RWPE2 (cell line): ENCODE measurements around the gene GABRD.
A peak's percentile ranks its signal among the peaks of the same experiment; 100 is the strongest.

ENCODE experiments used
- ATAC-seq: fragments of 200-7000 bp; cut with Tn5 transposase; 3 replicates; pipeline ENCODE4 v1.9.1; 2021; ENCODE audit warnings: low read depth
- DNase-seq: peaks from one replicate; pipeline ENCODE4 v3.0.0-alpha.2; 2020; ENCODE audit warnings: low spot score
- H3K27ac ChIP-seq: fragments of 450-650 bp; 2 replicates; pipeline ENCODE4 v1.5.1; 2017; ENCODE audit warnings: mild to moderate bottlenecking; ENCODE audit not compliant: poor library complexity, severe bottlenecking
- H3K27me3 ChIP-seq: fragments of 250-450 bp; sonication (Bioruptor Pico); 2 replicates; pipeline ENCODE4 v1.5.1; 2021; ENCODE audit warnings: mild to moderate bottlenecking, moderate library complexity; ENCODE audit not compliant: insufficient read depth, poor library complexity, severe bottlenecking
- H3K36me3 ChIP-seq: fragments of 250-450 bp; sonication (Bioruptor Pico); 2 replicates; pipeline ENCODE4 v1.5.1; 2020; ENCODE audit warnings: low read depth, mild to moderate bottlenecking, moderate library complexity
- H3K4me1 ChIP-seq: fragments of 250-450 bp; sonication (Bioruptor Pico); 2 replicates; pipeline ENCODE4 v1.5.1; 2021; ENCODE audit warnings: mild to moderate bottlenecking, moderate library complexity; ENCODE audit not compliant: insufficient read depth, poor library complexity, severe bottlenecking
- H3K4me3 ChIP-seq: fragments of 250-450 bp; sonication (Bioruptor Pico); 2 replicates; pipeline ENCODE4 v1.5.1; 2021; ENCODE audit warnings: mild to moderate bottlenecking, moderate library complexity; ENCODE audit not compliant: severe bottlenecking
- H3K9me3 ChIP-seq: fragments of 250-450 bp; sonication (Bioruptor Pico); 2 replicates; pipeline ENCODE4 v1.5.1; 2021; ENCODE audit warnings: mild to moderate bottlenecking, moderate library complexity; ENCODE audit not compliant: severe bottlenecking
- TF ChIP-seq, protein P1 (sequence below): fragments of 450-650 bp; IDR thresholded peaks from one replicate; pipeline ENCODE4 v1.5.1; 2017; ENCODE audit warnings: mild to moderate bottlenecking, moderate library complexity; ENCODE audit not compliant: poor library complexity, severe bottlenecking

The GABRD gene

DNA sequence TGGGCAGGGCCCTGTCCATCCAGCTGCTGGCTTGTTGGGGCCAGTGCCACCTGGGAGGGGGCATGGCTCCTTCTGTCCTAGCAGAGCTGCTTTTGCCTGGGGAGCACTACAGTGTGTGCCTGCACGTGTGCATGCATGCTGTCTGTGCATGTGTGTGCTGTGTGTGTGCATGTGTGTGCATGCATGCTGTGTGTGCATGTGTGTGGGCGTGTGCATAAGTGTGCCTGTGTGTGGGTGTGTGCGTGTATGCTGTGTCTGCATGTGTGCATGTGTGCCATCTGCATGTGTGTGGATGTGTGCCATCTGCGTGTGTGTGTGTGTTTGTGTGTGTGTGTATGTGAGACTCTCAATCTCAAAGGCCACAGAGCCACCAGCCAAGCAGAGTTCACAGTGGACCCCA is 22.7 kb downstream of the GABRD start:
- DNase-seq (no peak), ATAC-seq (no peak)
- TF ChIP-seq, protein P1, sequence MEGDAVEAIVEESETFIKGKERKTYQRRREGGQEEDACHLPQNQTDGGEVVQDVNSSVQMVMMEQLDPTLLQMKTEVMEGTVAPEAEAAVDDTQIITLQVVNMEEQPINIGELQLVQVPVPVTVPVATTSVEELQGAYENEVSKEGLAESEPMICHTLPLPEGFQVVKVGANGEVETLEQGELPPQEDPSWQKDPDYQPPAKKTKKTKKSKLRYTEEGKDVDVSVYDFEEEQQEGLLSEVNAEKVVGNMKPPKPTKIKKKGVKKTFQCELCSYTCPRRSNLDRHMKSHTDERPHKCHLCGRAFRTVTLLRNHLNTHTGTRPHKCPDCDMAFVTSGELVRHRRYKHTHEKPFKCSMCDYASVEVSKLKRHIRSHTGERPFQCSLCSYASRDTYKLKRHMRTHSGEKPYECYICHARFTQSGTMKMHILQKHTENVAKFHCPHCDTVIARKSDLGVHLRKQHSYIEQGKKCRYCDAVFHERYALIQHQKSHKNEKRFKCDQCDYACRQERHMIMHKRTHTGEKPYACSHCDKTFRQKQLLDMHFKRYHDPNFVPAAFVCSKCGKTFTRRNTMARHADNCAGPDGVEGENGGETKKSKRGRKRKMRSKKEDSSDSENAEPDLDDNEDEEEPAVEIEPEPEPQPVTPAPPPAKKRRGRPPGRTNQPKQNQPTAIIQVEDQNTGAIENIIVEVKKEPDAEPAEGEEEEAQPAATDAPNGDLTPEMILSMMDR = no peak
- Histone ChIP-seq H3K36me3 (no peaks in the 10 kb centered on the region), H3K27me3 (no peaks in the 10 kb centered on the region), H3K4me1 (no peaks in the 10 kb centered on the region), H3K9me3 (no peaks in the 10 kb centered on the region), H3K27ac (no peak overlapping the region), H3K4me3 (no peak overlapping the region)

DNA sequence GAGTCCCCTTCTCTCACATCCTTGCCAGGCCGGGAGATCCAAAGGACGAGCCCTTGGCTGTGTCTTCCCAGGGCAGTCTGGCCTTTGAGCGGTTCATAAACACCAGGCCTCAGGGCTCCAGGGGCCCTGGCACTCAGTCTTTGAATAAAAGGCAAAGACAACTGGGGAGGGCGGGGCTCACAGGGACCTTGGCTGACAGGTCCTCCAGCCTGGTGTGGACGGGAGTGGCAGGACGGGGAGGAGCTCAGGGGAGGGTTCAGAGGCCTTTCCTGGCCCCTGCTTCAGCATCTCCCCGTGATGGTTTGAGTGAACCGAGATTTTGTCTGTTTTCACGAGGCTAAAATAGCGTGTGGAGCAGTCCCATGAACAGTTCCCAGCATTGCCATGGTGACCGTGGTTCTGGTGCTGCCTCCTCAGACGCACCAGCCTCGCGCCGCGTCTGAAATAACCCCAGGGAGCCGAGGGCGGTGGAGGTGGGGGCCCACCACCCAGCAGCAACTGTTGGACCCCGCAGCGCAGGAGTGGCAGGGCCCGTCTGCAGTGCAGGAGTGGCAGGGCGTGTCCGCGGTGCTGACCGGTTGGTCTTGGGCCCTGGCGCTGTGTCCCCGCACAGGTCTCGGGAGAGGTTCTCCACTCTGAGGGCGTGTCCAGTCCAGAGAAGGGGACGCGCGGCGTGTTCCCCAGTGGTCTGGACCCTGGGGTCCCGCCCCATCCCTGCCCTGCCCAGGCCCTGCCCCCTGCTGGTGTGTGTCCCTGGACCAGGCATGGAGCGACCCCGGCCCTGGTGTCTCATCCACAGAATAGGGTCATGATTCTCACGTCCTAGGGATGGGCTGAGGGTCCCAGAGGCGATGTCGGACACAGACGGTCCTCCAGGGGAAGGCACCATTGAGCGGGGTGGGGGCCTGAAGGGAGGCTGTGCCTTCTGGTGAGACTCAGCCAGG is 24.0 kb downstream of the GABRD start:
- no peaks in the 10 kb centered on the region for H3K4me1 ChIP-seq
- H3K4me3 ChIP-seq = no peak overlapping the region
- H3K27me3 ChIP-seq = no peaks in the 10 kb centered on the region
- no peaks in the 10 kb centered on the region for H3K36me3 ChIP-seq
- ATAC-seq (no peak), DNase-seq (no peak)
- no peak overlapping the region for H3K27ac ChIP-seq
- no peaks in the 10 kb centered on the region for H3K9me3 ChIP-seq
- TF ChIP-seq, protein P1 = no peak

DNA sequence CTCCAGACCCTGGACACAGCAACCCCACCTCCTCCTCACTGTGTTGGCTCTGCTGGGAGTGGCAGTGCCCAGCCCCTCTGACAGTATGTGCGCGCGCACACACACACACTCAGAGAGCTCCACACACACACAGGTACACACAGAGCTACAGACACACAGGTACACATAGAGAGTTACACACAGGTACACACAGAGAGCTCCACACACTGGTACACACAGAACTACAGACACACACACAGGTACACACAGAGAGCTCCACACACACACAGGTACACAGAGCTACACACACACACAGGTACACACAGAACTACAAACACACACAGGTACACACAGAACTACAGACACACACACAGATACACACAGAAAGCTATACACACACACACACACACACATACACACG is 24.7 kb downstream of the GABRD start:
- Histone ChIP-seq H3K4me1 (no peaks in the 10 kb centered on the region), H3K9me3 (no peaks in the 10 kb centered on the region), H3K27me3 (no peaks in the 10 kb centered on the region), H3K27ac (no peak overlapping the region), H3K36me3 (no peaks in the 10 kb centered on the region), H3K4me3 (no peak overlapping the region)
- TF ChIP-seq, protein P1 = no peak
- DNase-seq (no peak), ATAC-seq (no peak)

DNA sequence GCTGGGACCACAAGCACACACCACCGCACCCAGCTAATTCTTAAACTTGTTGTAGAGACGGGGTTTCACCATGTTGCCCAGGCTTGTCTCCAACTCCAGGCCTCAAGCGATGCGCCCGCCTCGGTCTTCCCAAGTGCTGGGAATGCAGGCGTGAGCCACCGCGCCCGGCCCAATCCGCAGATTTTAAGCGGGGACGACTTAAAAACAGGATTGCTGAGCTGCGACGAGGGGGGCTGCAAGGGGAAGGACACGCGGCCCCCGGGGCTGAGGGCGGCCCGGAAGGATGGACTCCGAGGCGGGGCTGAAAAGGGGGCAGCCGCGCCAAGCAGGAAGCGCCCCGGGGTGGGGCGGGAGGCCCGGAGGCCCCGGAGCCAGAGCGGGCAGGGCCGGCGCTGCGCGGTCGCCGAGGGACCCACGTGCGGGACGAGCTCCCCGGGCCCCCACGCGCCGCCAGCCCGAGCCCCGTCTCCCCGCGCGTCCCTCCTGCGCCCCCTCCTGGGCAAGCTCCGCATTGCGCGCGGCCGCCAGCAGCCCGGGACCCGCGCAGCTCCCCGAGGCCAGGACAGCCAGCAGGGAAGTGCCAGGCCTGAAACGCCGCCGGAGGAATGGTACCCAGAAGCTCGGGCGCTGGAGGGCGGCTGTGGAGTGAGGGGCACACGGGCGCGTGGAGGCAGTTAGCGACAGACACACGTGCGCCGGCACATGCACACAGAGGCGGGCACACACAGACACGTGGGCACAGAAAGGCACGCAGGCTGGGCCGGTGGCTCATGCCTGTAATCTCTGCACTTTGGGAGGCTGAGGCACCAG is 25.6 kb downstream of the GABRD start:
- Histone ChIP-seq H3K4me1 (no peaks in the 10 kb centered on the region), H3K36me3 (no peaks in the 10 kb centered on the region), H3K27ac (no peak overlapping the region), H3K27me3 (no peaks in the 10 kb centered on the region), H3K9me3 (no peaks in the 10 kb centered on the region), H3K4me3 (peak overlapping the region; percentile 22)
- TF ChIP-seq, protein P1 = peak; percentile 95
- DNase-seq (no peak), ATAC-seq (peak; percentile 49)
